ENCODE measurements around the gene SORL1.

SORL1 gene

DNA sequence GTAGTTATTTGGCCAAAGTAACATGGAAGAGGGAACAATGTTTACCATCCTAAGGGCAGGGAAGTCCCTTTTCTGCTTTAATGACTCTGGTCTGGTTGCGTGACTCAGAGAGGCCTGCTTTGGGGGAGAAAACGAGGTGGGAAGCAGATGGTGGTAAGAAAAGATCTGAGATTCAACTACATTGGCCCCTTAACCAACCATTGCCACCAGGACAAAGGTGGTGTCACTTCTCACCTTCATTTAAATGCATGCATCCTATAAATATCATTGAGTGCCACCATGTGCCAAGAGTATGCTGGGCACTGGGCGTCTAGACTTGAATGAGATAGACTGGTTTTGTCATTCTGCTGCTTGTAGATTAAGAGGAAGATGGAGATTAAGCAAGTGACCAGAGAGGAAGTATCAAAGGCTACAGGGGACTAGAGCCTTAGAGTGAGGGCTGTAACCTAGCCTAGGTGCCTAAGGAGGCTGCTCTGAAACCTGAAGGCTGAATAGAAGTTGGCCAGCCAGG is 3.6 kb upstream of the SORL1 start:
- H2AFZ ChIP-seq (ENCODE audit: low read depth) = no peak overlapping the region
- H4K20me1 ChIP-seq (ENCODE audit: insufficient read depth) = no peaks in the 10 kb centered on the region
- no peak overlapping the region for H3K9ac ChIP-seq
- no peak overlapping the region for H3K4me2 ChIP-seq
- H3K36me3 ChIP-seq (ENCODE audit: insufficient read depth) = no peaks in the 10 kb centered on the region
- H3K27me3 ChIP-seq (ENCODE audit: insufficient read depth, low read depth) = no peaks in the 10 kb centered on the region
- TF ChIP-seq, protein P1, sequence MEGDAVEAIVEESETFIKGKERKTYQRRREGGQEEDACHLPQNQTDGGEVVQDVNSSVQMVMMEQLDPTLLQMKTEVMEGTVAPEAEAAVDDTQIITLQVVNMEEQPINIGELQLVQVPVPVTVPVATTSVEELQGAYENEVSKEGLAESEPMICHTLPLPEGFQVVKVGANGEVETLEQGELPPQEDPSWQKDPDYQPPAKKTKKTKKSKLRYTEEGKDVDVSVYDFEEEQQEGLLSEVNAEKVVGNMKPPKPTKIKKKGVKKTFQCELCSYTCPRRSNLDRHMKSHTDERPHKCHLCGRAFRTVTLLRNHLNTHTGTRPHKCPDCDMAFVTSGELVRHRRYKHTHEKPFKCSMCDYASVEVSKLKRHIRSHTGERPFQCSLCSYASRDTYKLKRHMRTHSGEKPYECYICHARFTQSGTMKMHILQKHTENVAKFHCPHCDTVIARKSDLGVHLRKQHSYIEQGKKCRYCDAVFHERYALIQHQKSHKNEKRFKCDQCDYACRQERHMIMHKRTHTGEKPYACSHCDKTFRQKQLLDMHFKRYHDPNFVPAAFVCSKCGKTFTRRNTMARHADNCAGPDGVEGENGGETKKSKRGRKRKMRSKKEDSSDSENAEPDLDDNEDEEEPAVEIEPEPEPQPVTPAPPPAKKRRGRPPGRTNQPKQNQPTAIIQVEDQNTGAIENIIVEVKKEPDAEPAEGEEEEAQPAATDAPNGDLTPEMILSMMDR (conservative IDR thresholded peaks at IDR 0.05; ENCODE audit: low read depth, low read length) = no peak
- peaks cover 7% of the 10 kb centered on the region for H3K4me1 ChIP-seq (ENCODE audit: low read depth, poor library complexity, severe bottlenecking)
- no peaks in the 10 kb centered on the region for H3K79me2 ChIP-seq (ENCODE audit: insufficient read depth, low read depth)
- no peak overlapping the region for H3K27ac ChIP-seq
- no peak overlapping the region for H3K4me3 ChIP-seq (IDR thresholded peaks at IDR 0.05; ENCODE audit: insufficient read depth, low read depth, low read length)

DNA sequence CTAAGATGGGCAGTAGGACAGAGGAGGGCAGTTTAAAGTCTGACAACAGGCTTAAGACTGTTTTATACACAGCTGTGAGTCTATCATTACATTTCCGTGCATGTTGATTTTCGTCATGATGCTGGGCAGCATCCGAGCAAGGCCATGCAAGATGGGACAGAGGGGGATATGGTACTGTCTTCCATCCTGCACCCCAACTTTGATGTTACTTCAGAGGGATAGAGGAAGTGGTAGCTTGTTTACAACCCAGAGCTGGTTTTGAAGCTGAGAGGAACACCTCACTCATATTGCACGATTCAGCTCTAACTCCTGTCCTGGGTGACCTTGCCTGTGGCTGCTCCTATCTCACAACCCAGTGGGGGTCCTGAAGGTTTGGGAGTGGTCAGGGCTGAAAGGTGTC is 3.0 kb upstream of the SORL1 start:
- Histone ChIP-seq H3K79me2 (ENCODE audit: insufficient read depth, low read depth) (no peaks in the 10 kb centered on the region), H3K27me3 (ENCODE audit: insufficient read depth, low read depth) (no peaks in the 10 kb centered on the region), H3K27ac (no peak overlapping the region), H3K9ac (no peak overlapping the region), H3K36me3 (ENCODE audit: insufficient read depth) (no peaks in the 10 kb centered on the region), H3K4me2 (no peak overlapping the region), H4K20me1 (ENCODE audit: insufficient read depth) (no peaks in the 10 kb centered on the region), H2AFZ (ENCODE audit: low read depth) (no peak overlapping the region), H3K4me1 (ENCODE audit: low read depth, poor library complexity, severe bottlenecking) (peaks cover 7% of the 10 kb centered on the region), H3K4me3 (IDR thresholded peaks at IDR 0.05; ENCODE audit: insufficient read depth, low read depth, low read length) (no peak overlapping the region)
- TF ChIP-seq, protein P1 (conservative IDR thresholded peaks at IDR 0.05; ENCODE audit: low read depth, low read length) = no peak

DNA sequence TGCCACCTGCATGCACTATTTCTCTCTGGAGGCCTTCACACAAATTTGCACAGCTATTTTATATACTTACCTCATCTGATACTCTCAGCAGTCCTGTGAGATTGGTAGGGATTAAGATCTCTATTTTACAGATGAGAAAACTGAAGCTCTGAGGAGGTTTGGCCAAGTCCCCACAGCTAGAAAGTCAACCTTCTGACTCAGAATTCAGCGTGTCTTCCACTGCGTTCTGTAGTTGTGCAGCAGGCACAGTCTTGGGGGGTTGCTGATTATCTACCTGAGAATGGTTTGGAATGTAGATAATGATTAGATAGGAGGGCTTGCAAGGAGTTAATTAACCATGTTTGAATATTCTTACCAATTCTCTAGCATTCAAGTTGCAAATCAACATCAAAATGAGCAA is 2.5 kb upstream of the SORL1 start:
- TF ChIP-seq, protein P1 (conservative IDR thresholded peaks at IDR 0.05; ENCODE audit: low read depth, low read length) = no peak
- Histone ChIP-seq H3K4me2 (no peak overlapping the region), H3K4me3 (IDR thresholded peaks at IDR 0.05; ENCODE audit: insufficient read depth, low read depth, low read length) (no peak overlapping the region), H3K27me3 (ENCODE audit: insufficient read depth, low read depth) (no peaks in the 10 kb centered on the region), H3K27ac (no peak overlapping the region), H3K36me3 (ENCODE audit: insufficient read depth) (no peaks in the 10 kb centered on the region), H3K79me2 (ENCODE audit: insufficient read depth, low read depth) (no peaks in the 10 kb centered on the region), H3K4me1 (ENCODE audit: low read depth, poor library complexity, severe bottlenecking) (peaks cover 7% of the 10 kb centered on the region), H2AFZ (ENCODE audit: low read depth) (no peak overlapping the region), H4K20me1 (ENCODE audit: insufficient read depth) (no peaks in the 10 kb centered on the region), H3K9ac (no peak overlapping the region)

DNA sequence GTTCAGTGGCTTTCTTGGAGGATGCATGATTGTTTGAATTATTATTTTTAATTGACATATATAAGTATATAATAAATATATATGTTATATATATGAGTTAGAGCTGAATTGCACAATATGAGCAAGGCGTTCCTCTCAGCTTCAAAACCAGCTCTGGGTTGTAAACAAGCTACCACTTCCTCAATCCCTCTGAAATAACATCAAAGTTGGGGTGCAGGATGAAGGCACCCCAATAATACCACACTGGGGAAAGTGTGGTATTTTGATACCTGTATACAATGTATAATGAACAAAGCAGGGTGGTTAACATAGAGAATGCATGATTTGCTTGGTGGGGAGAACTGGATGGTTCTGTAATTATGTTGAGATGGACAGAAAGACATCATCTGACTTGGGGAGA is 1.7 kb upstream of the SORL1 start:
- Histone ChIP-seq H3K79me2 (ENCODE audit: insufficient read depth, low read depth) (no peaks in the 10 kb centered on the region), H3K4me3 (IDR thresholded peaks at IDR 0.05; ENCODE audit: insufficient read depth, low read depth, low read length) (no peak overlapping the region), H3K27ac (no peak overlapping the region), H3K9ac (no peak overlapping the region), H3K4me1 (ENCODE audit: low read depth, poor library complexity, severe bottlenecking) (peaks cover 7% of the 10 kb centered on the region), H3K27me3 (ENCODE audit: insufficient read depth, low read depth) (no peaks in the 10 kb centered on the region), H2AFZ (ENCODE audit: low read depth) (no peak overlapping the region), H3K4me2 (no peak overlapping the region), H3K36me3 (ENCODE audit: insufficient read depth) (no peaks in the 10 kb centered on the region), H4K20me1 (ENCODE audit: insufficient read depth) (no peaks in the 10 kb centered on the region)
- TF ChIP-seq, protein P1 (conservative IDR thresholded peaks at IDR 0.05; ENCODE audit: low read depth, low read length) = no peak
